Activated CD4-positive, CD25-positive, alpha-beta regulatory T cell treated with anti-CD3 and anti-CD28 coated beads, Interleukin-2, amount 50 U/mL, for 24 hours (primary cell): Measurements from ENCODE around the gene TMEM161A.
"Not testable (repeated sequence)": the region's sequence is repeated elsewhere in the genome, so short reads cannot be mapped to it uniquely, and the experiment has no call there.

Source experiments
- ATAC-seq, 2 donors: fragments of 150-1000 bp; cut with Tn5 transposase; one replicate each; pipeline ENCODE4 v1.10.0; 2021; ENCODE audit warnings: mild to moderate bottlenecking in 1 of 2, moderate library complexity in 1 of 2

TMEM161A gene

DNA sequence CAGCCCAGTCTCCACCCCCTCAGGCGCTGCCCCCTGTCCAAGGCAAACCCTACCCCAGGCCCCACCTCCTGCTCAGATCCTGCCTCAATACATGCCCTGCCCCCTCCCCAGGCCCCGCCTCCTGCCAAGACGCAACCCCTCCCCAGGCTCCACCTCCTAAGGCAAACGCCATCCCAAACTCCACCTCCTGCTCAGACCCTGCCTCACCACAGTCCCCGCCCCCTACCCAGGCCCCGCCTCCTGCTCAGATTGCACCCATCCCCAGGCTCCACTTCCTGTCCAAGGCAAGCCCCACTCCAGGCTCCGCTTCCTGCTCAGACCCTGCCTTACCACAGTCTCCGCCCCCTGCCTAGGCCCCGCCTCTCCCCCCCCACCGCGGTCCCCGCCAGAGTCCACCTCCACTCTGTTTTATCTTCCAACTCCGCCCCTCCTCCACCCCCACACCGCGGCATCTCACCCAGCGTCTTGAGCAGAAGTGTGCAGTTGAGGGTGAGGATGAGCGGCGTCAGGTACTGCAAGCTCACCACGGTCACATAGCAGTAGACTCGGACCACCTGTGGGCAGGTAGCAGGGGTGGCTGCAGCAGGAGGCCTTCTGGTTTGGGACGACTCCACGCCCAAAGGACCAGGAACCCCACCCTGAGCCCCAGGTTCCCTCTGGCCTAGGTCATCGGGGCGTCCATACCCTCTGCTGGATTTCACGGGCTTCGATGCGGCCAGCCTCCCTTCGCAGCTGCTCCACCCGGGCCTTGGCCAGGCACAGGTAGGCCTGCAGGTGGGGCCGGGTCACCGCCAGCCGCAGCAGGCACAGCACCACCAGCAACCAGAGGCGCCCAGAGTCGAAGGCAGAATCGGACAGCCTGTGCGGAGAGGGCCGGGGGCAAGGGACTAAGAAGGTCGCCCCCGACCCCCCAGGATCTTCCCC, 17.7 kb downstream of the TMEM161A start:
- ATAC-seq: no peak

DNA sequence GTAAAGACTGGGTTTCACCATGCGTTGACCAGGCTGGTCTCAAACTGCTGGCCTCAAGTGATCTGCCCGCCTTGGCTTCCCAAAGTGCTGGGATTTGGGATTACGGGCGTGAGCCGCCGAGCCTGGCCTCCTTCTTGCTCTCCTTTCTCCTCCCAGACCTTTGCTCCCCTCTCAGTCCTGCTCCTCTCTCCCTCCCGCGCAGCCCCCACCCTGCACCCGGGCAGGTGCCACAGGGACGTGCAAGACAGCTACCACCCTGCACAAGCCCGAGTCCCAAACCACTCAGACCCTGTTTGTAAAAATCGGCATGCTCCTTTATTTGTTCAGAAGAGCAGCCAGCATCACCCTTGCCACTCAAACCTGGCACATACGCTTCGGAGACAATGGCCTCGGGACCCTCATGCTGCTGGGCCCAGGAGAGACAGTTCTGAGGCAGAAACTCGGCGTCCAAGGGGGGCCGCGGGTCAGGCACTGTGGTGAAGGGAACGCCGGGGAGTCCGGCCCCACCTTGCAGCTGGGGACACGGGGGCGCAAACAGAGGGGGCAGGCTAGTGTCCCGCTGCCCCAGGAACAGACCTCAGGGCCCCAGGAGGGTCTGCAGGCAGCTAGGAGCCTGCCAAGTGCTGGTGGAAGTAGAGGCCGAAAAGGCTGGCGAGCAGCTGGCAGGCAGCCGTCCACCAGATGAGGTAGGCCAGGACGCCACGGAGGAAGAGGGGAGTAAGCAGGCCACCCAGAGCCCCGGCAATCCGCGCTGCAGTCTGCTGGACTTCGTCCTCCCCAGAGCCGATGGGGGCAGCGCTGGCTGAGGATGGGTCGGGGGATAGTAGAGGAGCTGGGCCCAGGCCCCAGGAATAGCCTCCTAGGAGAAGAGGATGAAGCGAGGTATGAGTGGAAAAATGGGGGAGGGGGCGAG, 18.7 kb downstream of the TMEM161A start:
- ATAC-seq: no peak

DNA sequence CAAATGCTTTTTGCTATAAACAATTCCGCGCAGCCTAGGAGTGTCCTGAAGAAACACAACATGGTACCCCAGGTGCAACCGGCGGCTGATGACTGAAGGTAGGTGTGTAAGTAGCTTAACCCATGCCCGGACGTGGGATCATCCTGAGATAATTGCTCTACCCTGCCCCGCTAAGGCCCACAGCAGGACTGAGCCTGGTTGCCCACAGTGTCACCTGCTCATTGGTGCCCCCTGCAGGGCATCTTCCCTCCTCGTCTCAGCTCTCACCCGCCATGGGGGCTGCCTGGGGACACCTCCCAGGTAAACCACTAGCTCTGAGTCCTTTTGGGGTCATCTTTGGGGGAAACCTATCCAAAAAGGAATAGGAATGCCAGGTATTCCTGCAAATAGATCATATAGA, 22.3 kb downstream of the TMEM161A start:
- ATAC-seq: peak; percentile 41 to 58

DNA sequence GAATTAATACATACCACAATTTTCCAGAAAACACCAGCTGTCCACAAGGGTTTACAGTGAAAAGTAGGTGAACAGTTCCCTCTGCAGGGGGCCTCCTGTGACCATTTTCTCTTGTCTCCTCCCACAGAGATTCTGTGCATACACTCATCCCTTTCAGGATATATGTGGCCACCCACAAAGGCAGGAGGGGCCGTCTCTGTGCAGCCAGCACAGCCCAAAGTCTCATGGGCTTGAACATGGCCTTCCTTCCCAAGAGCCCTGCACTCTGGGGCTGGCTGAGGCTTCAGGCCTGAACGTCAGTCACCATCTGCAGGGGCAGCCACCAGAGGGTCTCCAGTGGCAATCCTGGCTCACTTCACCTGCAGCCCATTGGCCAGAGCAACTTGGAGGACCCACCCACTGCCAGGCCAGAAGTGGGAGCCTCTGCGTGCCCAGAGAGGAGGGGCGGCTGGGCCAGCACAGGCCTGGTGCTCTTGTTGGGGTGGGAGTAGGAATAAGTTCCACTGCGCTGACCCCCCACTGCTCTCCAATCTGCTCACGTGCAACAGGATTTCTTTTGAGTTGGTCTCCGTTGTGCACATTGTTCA, 25.1 kb downstream of the TMEM161A start:
- ATAC-seq: peak in 1 of 2 donors; percentile 28

DNA sequence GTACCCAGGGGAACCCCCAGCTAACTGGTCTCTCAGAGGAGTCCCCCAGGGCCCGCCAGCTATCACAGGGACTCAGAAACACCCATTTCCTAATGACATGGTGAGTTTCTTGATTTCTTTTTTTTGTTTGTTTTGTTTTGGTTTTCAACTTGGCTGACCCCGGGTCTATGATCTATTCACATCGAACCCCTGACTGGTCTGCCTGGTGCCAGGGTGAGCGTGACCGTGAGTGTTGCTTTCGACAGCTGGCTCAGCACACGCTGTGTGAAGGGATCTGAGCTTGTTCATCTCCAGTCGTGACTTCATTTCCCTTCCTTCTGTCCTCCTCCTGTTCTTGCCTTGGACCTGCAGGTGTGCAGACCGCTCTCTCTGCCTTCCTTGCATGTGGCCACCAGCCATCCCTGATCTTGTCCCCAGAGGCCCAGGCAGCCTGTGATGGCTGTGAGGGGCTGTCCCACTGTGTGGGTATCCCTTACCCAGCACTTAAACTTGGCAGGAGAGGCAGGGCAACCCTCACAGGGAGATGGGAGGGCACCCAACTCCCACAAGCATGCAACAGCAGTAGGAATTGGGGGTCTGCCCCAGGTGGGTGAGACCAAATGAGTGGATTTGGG, 26.2 kb downstream of the TMEM161A start:
- no peak for ATAC-seq

DNA sequence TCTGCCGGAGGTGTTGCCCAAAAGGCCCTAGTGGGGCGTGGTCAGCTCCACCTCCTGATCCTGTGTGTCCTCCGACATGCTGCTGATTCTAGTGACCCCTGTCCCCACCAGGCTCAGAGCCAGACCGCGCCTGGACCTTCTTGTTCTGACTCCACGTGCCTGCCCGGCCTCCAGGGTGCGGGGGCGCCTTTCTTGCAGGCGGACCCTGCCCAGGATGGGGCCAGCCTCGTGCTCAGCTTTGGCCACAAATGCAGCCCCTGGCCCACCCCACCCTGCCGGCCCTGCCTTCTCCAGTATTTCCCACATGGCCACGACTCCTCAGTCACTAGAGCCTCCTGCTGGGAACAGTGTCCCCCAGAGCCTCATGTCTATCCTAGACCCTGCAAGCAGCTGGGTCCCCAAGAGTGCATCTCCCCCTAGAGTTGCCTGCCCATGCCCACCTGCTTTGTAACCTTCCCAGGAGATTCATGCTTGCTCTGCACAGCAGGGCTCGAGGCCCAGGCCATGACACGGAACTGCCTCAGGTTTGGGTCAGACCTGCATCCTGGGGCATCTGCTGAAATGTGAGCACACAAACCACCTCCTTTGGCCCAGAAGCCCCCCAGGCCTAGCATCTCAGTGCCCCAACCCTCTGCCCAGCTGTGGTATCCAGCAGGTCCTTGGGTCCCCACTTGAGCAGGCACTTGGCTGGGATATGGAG, 27.0 kb downstream of the TMEM161A start:
- no peak for ATAC-seq

DNA sequence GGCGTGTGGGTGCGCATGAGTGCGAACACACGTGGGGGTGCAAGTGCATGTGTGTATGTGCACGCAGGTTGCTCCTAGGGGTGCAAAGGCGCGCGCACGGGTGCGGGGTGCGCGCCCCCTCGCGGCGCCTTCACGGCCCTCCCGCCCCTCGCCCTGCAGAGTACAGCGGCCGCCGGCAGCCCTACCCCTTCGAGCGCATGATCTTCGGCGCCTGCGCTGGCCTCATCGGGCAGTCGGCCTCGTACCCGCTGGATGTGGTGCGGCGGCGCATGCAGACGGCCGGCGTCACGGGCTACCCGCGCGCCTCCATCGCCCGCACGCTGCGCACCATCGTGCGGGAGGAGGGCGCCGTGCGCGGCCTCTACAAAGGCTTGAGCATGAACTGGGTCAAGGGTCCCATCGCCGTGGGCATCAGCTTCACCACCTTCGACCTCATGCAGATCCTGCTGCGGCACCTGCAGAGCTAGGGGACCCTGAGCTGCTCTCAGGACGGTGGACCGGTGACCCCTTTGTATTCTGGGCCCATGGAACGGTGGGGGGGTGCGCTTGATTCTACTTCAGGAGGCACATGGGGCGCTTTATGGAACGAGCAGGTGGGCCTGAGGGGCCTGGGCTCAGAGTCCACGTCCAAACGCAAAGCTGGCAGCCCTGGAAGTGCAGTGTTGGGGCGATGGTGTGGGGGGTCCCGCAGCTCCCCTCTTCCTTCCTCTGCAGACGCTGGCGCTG, 27.7 kb downstream of the TMEM161A start:
- peak in 1 of 2 donors; percentile 24 for ATAC-seq

DNA sequence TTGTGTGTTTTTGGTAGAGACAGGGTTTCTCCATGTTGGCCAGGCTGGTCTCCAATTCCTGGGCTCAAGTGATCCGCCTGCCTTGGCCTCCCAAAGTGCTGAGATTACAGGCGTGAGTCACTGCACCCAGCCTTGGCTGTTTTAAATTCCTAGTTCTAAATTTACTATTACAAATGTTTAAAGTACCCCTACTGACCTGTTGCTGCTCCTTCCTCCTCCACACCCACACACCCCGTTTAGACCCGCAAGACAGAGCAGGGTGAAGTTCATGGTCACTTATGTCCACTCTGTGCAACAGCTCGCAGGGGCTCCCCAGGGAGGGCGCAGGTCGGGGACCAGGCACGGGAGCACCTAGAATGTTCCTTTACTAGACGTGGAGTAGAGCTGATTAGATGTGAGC, 28.7 kb downstream of the TMEM161A start:
- no peak for ATAC-seq

DNA sequence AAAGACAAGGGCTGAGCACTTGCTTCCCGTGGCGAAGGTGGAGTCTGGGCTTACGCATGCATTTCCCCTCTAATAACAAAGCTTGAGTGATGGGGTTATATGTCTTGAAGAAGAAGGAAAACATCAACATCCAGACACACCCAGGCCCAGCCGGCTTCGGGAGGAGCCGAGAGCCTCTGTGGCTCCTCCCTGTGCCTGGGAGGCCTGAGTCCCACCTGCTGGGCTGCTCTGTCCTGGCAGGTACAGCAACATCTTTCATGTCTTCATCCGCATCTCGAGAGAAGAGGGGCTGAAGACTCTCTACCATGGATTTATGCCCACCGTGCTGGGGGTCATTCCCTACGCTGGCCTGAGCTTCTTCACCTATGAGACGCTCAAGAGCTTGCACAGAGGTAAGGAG, 30.6 kb downstream of the TMEM161A start:
- no peak for ATAC-seq

DNA sequence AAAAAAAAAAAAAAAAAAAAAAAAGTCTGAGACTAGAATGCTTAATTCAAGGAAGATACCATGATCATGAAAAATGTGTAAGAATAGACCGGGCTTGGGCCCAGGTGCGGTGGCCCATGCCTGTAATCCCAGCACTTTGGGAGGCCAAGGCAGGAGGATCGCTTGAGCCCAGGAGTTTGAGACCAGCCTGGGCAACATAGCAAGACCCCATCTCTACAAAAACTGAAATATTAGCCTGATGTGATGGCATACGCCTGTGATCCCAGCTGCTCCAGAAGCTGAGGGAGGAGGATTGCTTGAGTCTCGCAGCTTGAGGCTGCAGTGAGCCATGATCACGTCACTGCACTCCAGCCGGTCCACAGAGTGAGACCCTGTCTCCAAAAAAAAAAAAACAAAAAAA, 31.3 kb downstream of the TMEM161A start:
- not testable (repeated sequence) for ATAC-seq

DNA sequence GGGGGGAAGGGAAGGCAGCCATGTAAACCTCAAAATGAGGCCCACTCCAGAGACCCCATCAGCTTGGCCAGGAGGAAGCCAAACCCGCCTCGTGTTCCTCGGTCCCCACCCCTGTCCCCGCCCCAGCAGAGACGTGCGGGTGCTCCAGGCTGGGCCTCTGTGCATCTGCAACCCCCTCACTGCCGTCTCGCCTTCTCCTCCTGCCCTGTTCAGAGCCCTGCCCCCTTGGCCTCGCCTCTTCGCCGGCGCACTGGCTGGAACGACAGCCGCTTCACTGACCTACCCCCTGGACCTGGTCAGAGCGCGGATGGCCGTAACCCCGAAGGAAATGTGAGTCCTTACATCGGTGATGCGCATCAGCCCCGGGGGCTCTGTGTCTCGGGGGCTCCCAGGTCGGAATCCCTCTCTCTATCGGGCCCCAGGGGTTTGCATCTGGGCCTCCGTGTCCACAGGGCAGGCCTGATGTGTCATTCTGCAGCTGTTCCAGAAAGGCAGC, 32.2 kb downstream of the TMEM161A start:
- ATAC-seq: no peak

DNA sequence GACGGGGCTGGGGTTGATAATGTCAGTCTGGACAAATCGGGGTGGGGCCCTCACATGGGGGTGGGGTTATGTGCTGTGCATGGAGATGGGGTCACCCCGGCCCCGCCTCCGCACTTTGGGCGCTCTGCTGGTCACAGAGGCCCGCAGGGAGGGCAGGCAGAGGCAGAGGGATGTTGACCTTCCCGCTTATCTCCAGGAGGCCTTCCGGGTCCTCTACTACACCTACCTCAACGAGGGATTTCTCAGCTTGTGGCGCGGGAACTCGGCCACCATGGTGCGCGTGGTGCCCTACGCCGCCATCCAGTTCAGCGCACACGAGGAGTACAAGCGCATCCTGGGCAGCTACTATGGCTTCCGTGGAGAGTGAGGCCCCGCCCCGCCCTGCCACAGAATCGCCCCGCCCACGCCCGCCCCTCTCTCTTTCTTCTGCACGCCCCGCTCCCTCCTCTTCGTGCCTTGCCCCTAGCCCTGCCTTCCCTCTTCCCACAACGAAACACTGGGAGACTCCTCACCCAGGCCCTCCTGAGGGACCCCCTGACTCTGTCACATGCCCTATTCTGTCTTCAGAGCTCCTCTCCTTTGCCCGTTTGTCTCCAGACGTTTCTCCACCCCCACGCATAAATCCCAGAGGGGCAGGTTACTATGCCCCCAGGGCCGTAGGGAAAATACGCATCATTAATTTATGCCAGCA, 32.8 kb downstream of the TMEM161A start:
- no peak for ATAC-seq

DNA sequence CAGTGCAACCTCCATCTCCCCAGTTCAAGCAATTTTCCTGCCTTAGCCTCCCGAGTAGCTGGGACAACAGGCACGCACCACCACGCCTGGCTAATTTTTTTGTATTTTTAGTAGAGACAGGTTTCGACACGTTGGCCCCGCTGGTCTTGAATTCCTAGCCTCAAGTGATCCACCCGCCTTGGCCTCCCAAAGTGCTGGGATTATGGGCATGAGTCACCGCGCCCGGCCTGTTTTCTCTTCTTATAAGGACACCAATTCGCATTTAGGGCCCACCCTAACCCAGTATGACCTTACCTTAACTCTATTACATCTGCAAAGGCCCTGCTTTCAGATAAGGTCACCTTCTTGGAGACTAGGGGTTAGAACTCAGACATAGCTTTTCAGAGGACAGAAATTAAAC, 35.1 kb downstream of the TMEM161A start:
- no peak for ATAC-seq

DNA sequence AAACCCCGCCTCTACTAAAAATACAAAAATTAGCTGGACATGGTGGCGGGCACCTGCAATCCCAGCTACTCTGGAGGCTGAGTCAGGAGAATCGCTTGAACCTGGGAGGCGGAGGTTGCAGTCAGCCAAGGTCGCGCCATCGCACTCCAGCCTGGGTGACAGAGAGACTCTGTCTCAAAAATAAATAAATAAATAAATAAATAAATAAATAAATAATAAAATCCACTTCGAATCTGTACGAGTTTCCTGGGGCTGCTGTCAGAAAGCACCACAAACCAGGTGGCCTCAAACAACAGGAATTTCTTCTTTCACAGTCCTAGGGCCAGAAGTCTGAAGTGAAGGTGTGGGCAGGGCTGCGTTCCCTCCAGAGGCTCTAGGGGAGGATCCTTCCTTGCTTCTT, 35.7 kb downstream of the TMEM161A start:
- not testable (repeated sequence) for ATAC-seq

DNA sequence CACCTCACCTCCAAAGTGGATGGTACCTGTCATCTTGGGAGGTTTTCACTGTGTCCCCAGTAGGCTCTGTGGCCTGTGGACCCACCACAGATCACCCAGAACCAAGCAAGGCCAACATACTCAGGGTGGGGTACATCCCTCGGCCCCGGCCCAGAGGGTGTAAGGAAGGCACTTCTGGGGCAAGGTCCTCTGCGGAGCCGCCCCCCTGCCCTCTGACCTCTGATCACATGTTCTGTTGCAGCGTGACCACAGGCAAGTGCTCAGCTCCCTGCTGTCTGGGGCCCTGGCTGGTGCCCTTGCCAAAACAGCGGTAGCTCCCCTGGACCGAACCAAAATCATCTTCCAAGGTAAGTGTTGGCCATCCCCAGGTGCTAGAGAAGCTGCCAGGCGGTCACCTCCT, 36.7 kb downstream of the TMEM161A start:
- ATAC-seq: no peak

DNA sequence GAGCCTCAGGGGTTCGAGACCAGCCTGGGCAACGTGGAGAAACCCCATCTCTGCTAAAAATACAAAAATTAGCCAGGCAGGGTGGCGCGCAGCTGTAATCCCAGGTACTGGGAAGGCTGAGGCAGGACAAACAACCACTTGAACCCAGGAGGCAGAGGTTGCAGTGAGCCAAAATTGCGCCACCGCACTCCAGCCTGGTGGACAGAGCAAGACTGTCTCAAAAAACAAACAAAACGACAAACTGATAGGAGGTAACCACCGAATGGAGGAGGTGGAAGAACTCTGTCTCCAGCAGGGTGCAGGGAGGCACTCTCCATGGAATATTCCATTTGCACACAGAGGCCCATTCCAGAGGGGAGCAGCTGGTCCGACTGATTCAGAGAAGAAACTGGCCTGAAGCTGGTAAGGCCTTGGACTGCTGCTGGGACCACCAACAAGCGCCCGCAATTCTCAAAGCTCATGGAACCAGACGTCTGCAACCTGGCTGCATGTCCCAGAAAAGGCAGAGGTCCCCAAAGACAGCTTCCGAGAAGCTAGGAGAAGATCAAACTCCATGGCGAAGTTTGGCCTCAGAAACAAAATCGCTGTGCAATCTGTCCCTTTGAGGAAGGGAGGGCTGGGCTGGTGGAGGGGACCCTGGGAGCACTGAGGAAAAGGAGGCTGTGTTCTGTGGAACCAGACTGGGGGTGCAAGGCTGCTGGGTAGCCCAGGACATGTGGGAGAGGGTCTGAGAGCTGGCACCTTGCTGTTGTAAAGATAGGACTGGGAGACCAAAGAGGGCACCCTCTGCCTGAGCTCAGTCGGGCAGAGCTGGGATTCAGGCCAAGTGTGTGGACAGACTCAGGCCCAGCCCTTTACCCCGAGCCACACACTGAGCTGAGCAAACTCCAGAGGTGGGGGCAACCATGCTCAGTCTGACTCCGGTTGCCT, 39.3 kb downstream of the TMEM161A start:
- no peak for ATAC-seq

DNA sequence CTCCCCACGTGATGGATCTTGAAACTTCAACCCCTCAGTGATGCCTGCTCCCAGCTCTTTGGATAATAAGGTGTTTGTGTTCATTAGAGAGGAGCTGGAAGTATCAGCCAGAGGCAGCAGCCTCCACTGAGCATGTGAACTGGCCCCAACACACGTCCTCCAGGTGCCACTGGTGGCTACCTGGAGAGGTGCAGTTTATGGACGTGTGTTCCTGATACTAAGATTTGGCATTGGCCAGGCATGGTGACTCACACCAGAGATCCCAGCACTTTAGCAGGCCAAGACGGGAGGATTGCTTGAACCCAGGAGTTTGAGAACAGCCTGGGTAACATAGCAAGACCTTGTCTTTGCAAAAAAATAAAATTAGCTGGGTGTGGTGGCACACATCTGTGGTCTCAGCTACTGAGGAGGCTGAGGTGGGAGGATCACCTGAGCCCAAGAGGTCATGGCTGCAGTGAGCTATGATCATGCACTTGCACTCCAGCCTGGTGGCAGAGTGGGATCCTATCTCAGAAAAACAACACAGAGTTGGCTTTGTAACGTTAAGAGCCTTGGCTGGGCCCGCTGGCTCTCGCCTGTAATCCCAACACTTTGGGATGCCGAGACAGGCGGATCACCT, 40.1 kb downstream of the TMEM161A start:
- ATAC-seq: no peak

DNA sequence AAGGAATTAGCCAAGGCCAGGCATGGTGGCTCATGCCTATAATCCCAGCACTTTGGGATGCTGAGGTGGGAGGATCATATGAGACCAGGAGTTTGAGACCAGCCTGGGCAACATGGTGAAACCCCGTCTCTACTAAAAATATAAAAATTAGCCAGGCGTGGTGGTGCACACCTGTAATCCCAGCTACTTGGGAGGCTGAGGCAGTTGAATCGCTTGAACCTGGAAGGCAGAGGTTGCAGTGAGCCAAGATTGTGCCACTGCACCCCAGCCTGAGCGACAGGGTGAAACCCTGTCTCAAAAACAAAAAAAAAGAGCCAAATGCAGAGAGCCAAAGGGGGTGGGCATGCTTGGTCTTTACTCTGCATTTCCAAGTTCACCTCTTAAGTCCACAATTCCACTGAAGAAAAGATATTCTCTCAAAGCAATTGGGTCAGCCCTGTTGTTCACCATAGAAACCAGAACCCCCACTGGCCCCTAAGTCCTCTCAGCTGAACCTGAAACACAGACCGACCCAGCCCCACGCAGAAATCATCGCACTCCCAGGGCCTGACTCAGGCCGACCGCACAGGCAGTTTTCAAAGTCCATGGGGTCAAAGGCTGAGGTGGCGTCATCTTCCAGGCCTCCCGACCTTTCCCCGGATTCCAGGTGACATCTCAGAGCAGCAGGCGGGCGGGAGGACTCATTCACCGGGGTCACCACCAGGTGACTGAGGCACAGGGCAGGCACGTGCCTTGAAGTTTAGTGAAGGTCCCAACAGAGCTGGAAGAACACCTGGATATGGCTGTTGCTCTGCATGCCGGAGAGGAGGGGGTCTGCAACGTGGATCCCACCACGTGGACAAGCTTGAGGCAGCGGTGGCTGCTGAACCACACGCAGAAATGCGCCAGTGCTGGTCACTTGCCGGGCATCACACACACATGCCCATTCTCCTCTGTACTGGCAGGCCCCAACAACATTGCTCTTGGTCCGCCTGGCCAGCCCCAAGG, 41.3 kb downstream of the TMEM161A start:
- ATAC-seq: no peak
